K562 treated with DMSO at 1 percent for 12 hours (cell line): ENCODE data around the gene POTEJ. TPM values are rescaled to one million over a fixed set of nuclear protein-coding genes. Genes with fewer than 3 reads are reported as not detected.

Experiments
- total RNA-seq: library from RNA; unstranded; fragments of 300-600 nt; gene quantifications from 2 replicates; pipeline ENCODE4 v1.2.3, GENCODE V29; 2022; ENCODE audit not compliant: insufficient read depth

POTEJ gene
- not detected in 2 replicates for total RNA-seq

GRCh38 chr2:130611140-130611539, at the start of gene POTEJ:
TSS of gene POTEJ (plus strand) at chr2:130611440. CDS start at chr2:130611533, 93 bp downstream.

GRCh38 chr2:130599393-130599792, 11.8 kb upstream of the POTEJ start, which contains the start of gene CFC1:
TSS of gene CFC1 (minus strand) at chr2:130599575. CDS start at chr2:130599287, 288 bp downstream.

Other genes starting within 250 kb of the POTEJ start
- gene POTEI, start 102.1 kb upstream of the POTEJ start, total RNA-seq = not detected in 2 replicates
- not detected in 2 replicates for gene CFC1B, start 90.2 kb upstream of the POTEJ start, total RNA-seq
- not detected in 2 replicates for gene CFC1, start 11.9 kb upstream of the POTEJ start, total RNA-seq
- gene GPR148, start 117.6 kb downstream of the POTEJ start, total RNA-seq = not detected in 2 replicates
- not detected in 2 replicates for gene AMER3, start 144.1 kb downstream of the POTEJ start, total RNA-seq
- not detected in 2 replicates for gene ARHGEF4, start 225.5 kb downstream of the POTEJ start, total RNA-seq